ENCODE data around the gene AICDA. TPM values are rescaled to one million over a fixed set of nuclear protein-coding genes. Genes with fewer than 3 reads are reported as not detected.
"Not testable (repeated sequence)": the region's sequence is repeated elsewhere in the genome, so short reads cannot be mapped to it uniquely, and the experiment has no call there.

Gene AICDA
- total and polyA plus RNA-seq, 7 donors = 0.04 TPM; not detected in 6

DNA sequence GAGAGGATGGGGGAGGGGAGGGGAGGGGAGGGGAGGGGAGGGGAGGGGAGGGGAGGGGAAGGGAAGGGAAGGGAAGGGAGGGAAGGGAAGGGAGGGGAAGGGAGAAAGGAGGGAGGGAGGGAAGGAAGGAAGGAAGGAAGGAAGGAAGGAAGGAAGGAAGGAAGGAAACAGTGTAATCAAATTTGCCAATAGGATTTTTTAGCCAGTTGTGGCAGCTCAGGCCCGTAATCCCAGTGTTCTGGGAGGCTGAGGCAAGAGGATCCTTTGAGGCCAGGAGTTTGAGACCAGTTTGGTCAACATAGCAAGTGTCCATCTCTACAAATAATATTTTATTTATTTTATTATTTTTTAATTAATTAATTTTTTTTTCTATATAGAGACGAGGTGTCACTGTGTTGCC, 19.4 kb downstream of the AICDA start:
- Histone ChIP-seq H3K27me3 (ENCODE audit: insufficient read depth in 3 of 3, low read length in 2 of 3) (no peaks in the 10 kb centered on the region), H3K9me3 (no peaks in the 10 kb centered on the region), H3K4me1 (no peaks in the 10 kb centered on the region), H3K27ac (no peak overlapping the region), H3K4me3 (no peak overlapping the region), H3K36me3 (ENCODE audit: insufficient read depth in 1 of 2, low read depth in 1 of 2) (no peaks in the 10 kb centered on the region)
- DNase-seq = no peak
- ATAC-seq = no peak
- intact Hi-C loops (cut with DNase I) = no loop called here
- TF ChIP-seq, protein P1, sequence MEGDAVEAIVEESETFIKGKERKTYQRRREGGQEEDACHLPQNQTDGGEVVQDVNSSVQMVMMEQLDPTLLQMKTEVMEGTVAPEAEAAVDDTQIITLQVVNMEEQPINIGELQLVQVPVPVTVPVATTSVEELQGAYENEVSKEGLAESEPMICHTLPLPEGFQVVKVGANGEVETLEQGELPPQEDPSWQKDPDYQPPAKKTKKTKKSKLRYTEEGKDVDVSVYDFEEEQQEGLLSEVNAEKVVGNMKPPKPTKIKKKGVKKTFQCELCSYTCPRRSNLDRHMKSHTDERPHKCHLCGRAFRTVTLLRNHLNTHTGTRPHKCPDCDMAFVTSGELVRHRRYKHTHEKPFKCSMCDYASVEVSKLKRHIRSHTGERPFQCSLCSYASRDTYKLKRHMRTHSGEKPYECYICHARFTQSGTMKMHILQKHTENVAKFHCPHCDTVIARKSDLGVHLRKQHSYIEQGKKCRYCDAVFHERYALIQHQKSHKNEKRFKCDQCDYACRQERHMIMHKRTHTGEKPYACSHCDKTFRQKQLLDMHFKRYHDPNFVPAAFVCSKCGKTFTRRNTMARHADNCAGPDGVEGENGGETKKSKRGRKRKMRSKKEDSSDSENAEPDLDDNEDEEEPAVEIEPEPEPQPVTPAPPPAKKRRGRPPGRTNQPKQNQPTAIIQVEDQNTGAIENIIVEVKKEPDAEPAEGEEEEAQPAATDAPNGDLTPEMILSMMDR (IDR thresholded peaks at IDR 0.05) = no peak
- WGBS, 3 donors = 86 to 90% (median 87%) methylated on average over 2 of the region's 2 CpGs

DNA sequence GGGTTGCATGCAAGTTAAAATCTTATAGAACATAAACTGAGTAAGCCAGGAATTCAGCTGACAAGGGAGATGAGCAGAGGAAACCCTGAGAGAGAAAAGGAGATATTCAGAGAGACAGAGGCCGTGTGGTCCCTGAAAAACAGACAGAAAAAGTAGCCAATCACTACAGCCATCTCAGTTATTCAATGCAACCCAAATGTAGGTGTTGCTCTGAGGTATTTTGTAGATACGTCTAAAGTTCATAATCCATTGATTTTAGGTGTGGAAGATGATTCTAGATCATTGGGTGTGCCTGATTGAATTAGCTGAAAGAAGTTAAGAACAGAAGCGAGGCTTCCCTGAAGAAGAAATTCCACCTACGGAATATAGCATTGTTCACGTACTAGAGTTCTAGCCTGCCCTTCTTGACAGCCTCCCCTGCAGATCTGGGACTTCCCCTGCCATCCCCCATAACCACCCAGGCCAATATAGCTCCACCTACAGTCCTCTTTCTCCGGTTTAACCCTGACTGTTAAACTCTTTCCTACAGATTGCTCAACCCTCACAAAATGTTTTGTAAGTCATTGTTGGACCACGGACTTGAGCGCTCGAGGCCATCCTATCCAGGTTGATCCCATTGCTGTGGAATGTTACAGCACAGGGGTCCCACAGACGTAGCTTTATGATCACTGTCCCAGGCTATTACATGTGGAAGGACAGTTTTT, 21.7 kb downstream of the AICDA start:
- Histone ChIP-seq H3K4me1 (no peaks in the 10 kb centered on the region), H3K36me3 (ENCODE audit: insufficient read depth in 1 of 2, low read depth in 1 of 2) (no peaks in the 10 kb centered on the region), H3K9me3 (no peaks in the 10 kb centered on the region), H3K27me3 (ENCODE audit: insufficient read depth in 3 of 3, low read length in 2 of 3) (no peaks in the 10 kb centered on the region), H3K4me3 (no peak overlapping the region), H3K27ac (no peak overlapping the region)
- 65 to 68% (median 67%) methylated on average over 10 of the region's 10 CpGs for WGBS, 3 donors
- ATAC-seq (no peak), DNase-seq (no peak)
- intact Hi-C loops (cut with DNase I) = no loop called here
- TF ChIP-seq, protein P1 (IDR thresholded peaks at IDR 0.05) = no peak

DNA sequence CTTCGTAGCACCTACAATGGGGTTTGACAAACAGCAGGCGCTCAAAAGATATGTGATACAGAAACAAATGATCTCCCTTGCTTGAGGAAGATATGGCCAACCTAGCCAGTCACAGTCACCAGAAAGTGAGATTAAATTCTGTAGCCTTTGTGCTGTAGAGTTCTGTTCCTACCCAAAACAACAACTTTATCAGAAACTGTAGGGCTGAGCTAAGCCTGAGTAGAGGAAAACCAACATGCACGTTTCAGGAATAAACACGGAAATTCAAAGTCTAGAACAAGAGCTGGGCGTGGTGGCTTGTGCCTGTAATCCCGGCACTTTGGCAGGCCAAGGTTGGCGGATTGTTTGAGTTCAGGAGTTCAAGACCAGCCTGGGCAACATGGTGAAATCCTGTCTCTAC, 23.0 kb downstream of the AICDA start:
- Histone ChIP-seq H3K4me1 (no peaks in the 10 kb centered on the region), H3K36me3 (ENCODE audit: insufficient read depth in 1 of 2, low read depth in 1 of 2) (no peaks in the 10 kb centered on the region), H3K4me3 (no peak overlapping the region), H3K9me3 (no peaks in the 10 kb centered on the region), H3K27ac (no peak overlapping the region), H3K27me3 (ENCODE audit: insufficient read depth in 3 of 3, low read length in 2 of 3) (no peaks in the 10 kb centered on the region)
- WGBS, 3 donors = 74 to 81% (median 78%) methylated on average over 7 of the region's 7 CpGs
- ATAC-seq (no peak), DNase-seq (no peak)
- intact Hi-C loops (cut with DNase I) = no loop called here
- TF ChIP-seq, protein P1 (IDR thresholded peaks at IDR 0.05) = no peak

DNA sequence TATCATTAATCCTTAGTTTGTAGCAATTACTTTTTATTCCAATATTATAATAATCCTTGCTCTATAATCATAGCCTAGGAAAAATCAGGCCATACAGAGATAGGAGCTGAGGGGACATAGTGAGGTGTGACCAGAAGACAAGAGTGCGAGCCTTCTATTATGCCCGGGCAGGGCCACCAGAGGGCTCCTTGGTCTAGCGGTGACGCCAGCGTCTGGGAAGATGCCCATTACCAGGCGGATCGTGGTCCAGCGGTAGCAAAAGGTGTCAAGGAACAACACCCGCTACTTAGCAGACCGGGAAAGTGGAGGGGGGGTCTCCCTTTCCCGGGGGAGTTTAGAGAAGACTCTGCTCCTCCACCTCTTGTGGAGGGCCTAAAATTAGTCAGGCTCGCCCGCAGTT, 28.2 kb downstream of the AICDA start:
- H3K4me3 ChIP-seq; H3K9me3 ChIP-seq; ATAC-seq; H3K4me1 ChIP-seq; DNase-seq; intact Hi-C loops (cut with DNase I); H3K27ac ChIP-seq; H3K36me3 ChIP-seq (ENCODE audit: insufficient read depth in 1 of 2, low read depth in 1 of 2); H3K27me3 ChIP-seq (ENCODE audit: insufficient read depth in 3 of 3, low read length in 2 of 3): not testable (repeated sequence)
- WGBS, 3 donors = 84 to 88% (median 85%) methylated on average over 13 of the region's 13 CpGs

DNA sequence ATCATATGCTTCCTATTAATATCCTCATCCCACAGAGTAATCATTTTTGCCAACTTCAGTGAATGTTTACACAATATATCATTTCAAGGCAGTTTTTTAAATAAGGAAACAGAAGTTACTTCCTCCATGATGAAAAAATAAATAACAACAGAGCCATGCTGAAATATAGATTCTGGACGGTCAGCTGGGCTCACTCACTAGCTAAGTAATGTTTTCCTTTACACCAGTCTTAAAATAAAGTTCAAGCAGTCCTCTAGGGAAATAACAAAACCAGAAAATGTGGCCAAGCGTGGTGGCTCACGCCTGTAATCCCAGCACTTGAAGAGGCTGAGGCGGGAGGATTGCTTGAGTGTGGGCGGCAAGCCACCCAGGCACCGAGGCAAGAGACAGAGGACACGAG, 28.7 kb downstream of the AICDA start:
- intact Hi-C loops (cut with DNase I) = no loop called here
- H3K4me3 ChIP-seq = no peak overlapping the region
- TF ChIP-seq, protein P1 (IDR thresholded peaks at IDR 0.05) = no peak

More for the DNA sequence above, 28.7 kb downstream of the AICDA start:
- H3K4me1 ChIP-seq = no peaks in the 10 kb centered on the region
- no peaks in the 10 kb centered on the region for H3K27me3 ChIP-seq (ENCODE audit: insufficient read depth in 3 of 3, low read length in 2 of 3)
- DNase-seq (no peak), ATAC-seq (no peak)
- 43 to 58% (median 55%) methylated on average over 7 of the region's 7 CpGs for WGBS, 3 donors
- no peaks in the 10 kb centered on the region for H3K36me3 ChIP-seq (ENCODE audit: insufficient read depth in 1 of 2, low read depth in 1 of 2)
- H3K9me3 ChIP-seq = no peaks in the 10 kb centered on the region
- H3K27ac ChIP-seq = no peak overlapping the region

Data from psoas muscle (tissue), 8 donors.